ENCODE data around the gene GPC6.

GPC6 gene

DNA sequence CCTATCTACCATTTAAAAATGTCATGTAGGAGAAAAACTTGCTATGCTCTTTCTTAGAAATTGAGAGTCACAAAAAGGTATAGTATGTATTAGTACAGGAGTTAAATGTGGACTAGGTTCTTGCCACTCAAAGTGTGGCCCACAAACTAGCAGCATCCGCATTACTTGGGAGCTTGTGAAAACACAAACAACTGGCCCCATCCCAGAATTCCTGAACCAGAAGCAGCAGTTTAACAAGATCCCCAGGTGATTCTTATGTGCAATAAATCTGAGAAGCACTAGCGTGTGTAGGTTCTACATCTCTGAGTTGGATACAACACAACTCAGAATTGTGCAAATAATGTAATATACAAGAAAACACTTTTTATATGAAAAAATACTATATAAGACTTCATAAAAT is 927.0 kb downstream of the GPC6 start:
- TF ChIP-seq ELF4 (IDR thresholded peaks at IDR 0.05) (no peak), SUZ12 (IDR thresholded peaks at IDR 0.05) (no peak), ZNF384 (IDR thresholded peaks at IDR 0.05) (no peak), FOXA1 (IDR thresholded peaks at IDR 0.05) (no peak), CTBP1 (IDR thresholded peaks at IDR 0.05; ENCODE audit: borderline replicate concordance) (no peak), BHLHE40 (IDR thresholded peaks at IDR 0.05; ENCODE audit: borderline replicate concordance) (no peak), HDGF (IDR thresholded peaks at IDR 0.05; ENCODE audit: borderline replicate concordance) (no peak), FOXM1 (IDR thresholded peaks at IDR 0.05; ENCODE audit: borderline replicate concordance) (no peak), TARDBP (IDR thresholded peaks at IDR 0.05) (no peak), L3MBTL2 (conservative IDR thresholded peaks at IDR 0.05) (no peak), ARNT (IDR thresholded peaks at IDR 0.05) (no peak), FOXK2 (IDR thresholded peaks at IDR 0.05) (no peak), NFRKB (IDR thresholded peaks at IDR 0.05) (no peak), SP1 (IDR thresholded peaks at IDR 0.05) (no peak), PKNOX1 (IDR thresholded peaks at IDR 0.05) (no peak), LEF1 (IDR thresholded peaks at IDR 0.05; ENCODE audit: borderline replicate concordance) (no peak)
- ChIA-PET CTCF (interaction anchor here (0.6 kb wide), 1 partner anchor 14 kb away, joined by 3 read pairs; no protein-coding TSS in a partner anchor), POLR2A (no interaction called here)
- no peak for DNase-seq (ENCODE audit: extremely low spot score)

DNA sequence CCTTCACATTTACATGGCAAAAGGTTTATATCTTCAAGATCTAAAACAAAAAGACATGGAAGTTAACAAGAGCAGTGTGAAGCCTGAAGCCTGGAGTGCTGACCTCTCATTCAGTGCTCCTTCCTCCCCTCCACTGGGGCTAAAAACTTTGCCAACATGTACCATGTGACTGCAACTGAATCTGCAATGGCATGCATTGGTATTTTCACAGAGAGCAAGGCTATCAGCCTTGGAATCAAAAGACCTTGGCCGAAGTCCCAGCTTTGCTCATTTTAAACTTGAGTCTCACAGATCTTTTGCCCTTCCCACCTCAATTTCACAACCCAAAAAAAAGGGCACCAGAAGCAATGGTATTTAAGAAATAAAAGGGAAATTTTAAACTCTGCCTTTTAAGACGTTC is 927.8 kb downstream of the GPC6 start:
- ChIA-PET CTCF (interaction anchor here (1.0 kb wide), 1 partner anchor 262 kb away, joined by 3 read pairs; no protein-coding TSS in a partner anchor), POLR2A (interaction anchor here (0.6 kb wide), 1 partner anchor 319 kb away, joined by 3 read pairs; no protein-coding TSS in a partner anchor)
- no peak for TF ChIP-seq HDGF (IDR thresholded peaks at IDR 0.05; ENCODE audit: borderline replicate concordance)
- no peak for TF ChIP-seq SUZ12 (IDR thresholded peaks at IDR 0.05)
- no peak for TF ChIP-seq TARDBP (IDR thresholded peaks at IDR 0.05)
- TF ChIP-seq PKNOX1 (IDR thresholded peaks at IDR 0.05), result no peak
- TF ChIP-seq ZNF384 (IDR thresholded peaks at IDR 0.05), result no peak
- TF ChIP-seq LEF1 (IDR thresholded peaks at IDR 0.05; ENCODE audit: borderline replicate concordance), result no peak
- no peak for DNase-seq (ENCODE audit: extremely low spot score)

- ChIA-PET CTCF (interaction anchor here (0.6 kb wide), 1 partner anchor 33 kb away, joined by 3 read pairs; no protein-coding TSS in a partner anchor), POLR2A (no interaction called here)
- TF ChIP-seq SP1 (IDR thresholded peaks at IDR 0.05), result no peak
- no peak for TF ChIP-seq TARDBP (IDR thresholded peaks at IDR 0.05)
- no peak for TF ChIP-seq CTBP1 (IDR thresholded peaks at IDR 0.05; ENCODE audit: borderline replicate concordance)
- TF ChIP-seq BHLHE40 (IDR thresholded peaks at IDR 0.05; ENCODE audit: borderline replicate concordance), result no peak
- no peak for TF ChIP-seq ARNT (IDR thresholded peaks at IDR 0.05)
- TF ChIP-seq SUZ12 (IDR thresholded peaks at IDR 0.05), result no peak
- TF ChIP-seq ELF4 (IDR thresholded peaks at IDR 0.05), result no peak
- no peak for TF ChIP-seq FOXM1 (IDR thresholded peaks at IDR 0.05; ENCODE audit: borderline replicate concordance)
- TF ChIP-seq FOXK2 (IDR thresholded peaks at IDR 0.05), result no peak
- no peak for TF ChIP-seq PKNOX1 (IDR thresholded peaks at IDR 0.05)
- TF ChIP-seq LEF1 (IDR thresholded peaks at IDR 0.05; ENCODE audit: borderline replicate concordance), result no peak
- no peak for TF ChIP-seq NFRKB (IDR thresholded peaks at IDR 0.05)
- TF ChIP-seq L3MBTL2 (conservative IDR thresholded peaks at IDR 0.05), result no peak
- TF ChIP-seq HDGF (IDR thresholded peaks at IDR 0.05; ENCODE audit: borderline replicate concordance), result no peak
- no peak for TF ChIP-seq FOXA1 (IDR thresholded peaks at IDR 0.05)
- DNase-seq (ENCODE audit: extremely low spot score), result no peak
Observed at GRCh38 chr13:94157705-94158218, 931.2 kb downstream of the GPC6 start.

- DNase-seq (ENCODE audit: extremely low spot score), result no peak
- TF ChIP-seq LEF1 (IDR thresholded peaks at IDR 0.05; ENCODE audit: borderline replicate concordance) (no peak), NFRKB (IDR thresholded peaks at IDR 0.05) (no peak), SUZ12 (IDR thresholded peaks at IDR 0.05) (no peak), ELF4 (IDR thresholded peaks at IDR 0.05) (no peak), SP1 (IDR thresholded peaks at IDR 0.05) (no peak), ARNT (IDR thresholded peaks at IDR 0.05) (no peak)
- POLR2A ChIA-PET, result no interaction called here
- CTCF ChIA-PET, result no interaction called here
Observed at GRCh38 chr13:94160875-94161274, 934.3 kb downstream of the GPC6 start.

GRCh38 chr13:94162289-94162688 is 935.7 kb downstream of the GPC6 start:
- no peak for DNase-seq (ENCODE audit: extremely low spot score)

DNA sequence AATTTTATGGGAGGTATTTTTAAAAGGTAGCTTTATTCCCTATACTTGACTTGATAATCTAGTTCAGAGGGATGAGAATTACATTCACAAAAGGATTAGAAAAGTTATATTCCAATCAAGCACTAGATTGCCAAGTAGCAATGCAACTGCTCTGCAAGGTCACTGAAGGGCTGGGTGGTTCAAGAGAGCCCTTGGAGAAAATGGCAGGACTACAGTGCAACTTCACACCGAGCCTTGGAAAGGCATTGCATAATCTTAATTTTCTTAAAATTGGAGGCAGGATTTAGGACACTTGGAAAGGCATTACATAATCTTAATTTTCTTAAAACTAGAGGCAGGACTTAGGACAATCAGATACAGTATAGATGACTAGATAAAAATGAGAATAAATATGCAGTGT is 936.9 kb downstream of the GPC6 start:
- POLR2A ChIA-PET, result no interaction called here
- TF ChIP-seq FOXK2 (IDR thresholded peaks at IDR 0.05) (no peak), ARNT (IDR thresholded peaks at IDR 0.05) (no peak), NFRKB (IDR thresholded peaks at IDR 0.05) (no peak), L3MBTL2 (conservative IDR thresholded peaks at IDR 0.05) (no peak), TARDBP (IDR thresholded peaks at IDR 0.05) (no peak), LEF1 (IDR thresholded peaks at IDR 0.05; ENCODE audit: borderline replicate concordance) (no peak), FOXA1 (IDR thresholded peaks at IDR 0.05) (no peak), FOXM1 (IDR thresholded peaks at IDR 0.05; ENCODE audit: borderline replicate concordance) (no peak), CTBP1 (IDR thresholded peaks at IDR 0.05; ENCODE audit: borderline replicate concordance) (no peak), PKNOX1 (IDR thresholded peaks at IDR 0.05) (no peak), SUZ12 (IDR thresholded peaks at IDR 0.05) (no peak), ELF4 (IDR thresholded peaks at IDR 0.05) (no peak)
- DNase-seq (ENCODE audit: extremely low spot score), result no peak
- CTCF ChIA-PET, result no interaction called here

More at GRCh38 chr13:94162289-94162688, 935.7 kb downstream of the GPC6 start:
- TF ChIP-seq SP1 (IDR thresholded peaks at IDR 0.05), result no peak
- ChIA-PET POLR2A (no interaction called here), CTCF (no interaction called here)
